Right hindlimb (tissue), 1 donor: ENCODE measurements around the gene SLC19A1.

Experiments
- DNase-seq: peaks from one replicate; pipeline ENCODE4 v3.0.0-alpha.2; 2018

SLC19A1 gene

DNA sequence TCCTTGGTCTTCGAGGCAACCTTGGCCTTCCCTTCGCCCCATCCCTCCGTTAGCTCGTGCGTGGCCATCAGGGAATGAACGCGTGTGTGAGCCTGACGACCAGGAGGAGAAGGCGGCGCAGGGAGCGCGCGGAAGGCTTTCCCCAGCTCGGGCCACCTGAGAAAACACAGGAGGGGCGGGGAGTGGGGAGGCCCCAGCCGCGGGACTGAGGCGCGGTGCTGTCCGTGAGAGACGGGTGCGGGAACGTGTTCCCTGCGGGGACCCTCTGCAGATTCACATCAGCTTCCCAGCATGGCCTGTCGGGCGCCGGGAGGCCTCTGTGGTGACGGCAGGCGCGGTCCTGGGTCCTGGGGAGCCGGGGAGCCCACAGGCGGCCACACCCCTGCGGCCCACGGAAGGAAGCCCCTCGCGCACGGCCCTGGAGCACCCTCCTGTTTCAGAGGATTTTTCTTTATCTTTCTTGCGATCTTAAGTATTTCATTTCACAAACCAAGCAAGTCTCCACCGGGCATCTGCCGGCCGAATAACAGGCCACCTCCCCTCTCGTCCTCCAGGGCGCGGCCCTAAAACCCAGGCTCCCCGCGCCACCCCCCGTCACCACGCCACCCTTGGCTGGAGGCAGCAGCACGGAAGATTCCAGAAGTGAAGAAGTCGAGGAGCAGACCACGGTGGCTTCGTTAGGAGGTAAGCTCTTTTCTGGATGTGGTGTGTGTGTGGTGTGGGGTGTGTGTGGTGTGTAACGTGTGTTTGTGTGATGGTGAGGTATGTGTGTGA lies 66.3 kb downstream of the SLC19A1 start:
- DNase-seq = no peak

DNA sequence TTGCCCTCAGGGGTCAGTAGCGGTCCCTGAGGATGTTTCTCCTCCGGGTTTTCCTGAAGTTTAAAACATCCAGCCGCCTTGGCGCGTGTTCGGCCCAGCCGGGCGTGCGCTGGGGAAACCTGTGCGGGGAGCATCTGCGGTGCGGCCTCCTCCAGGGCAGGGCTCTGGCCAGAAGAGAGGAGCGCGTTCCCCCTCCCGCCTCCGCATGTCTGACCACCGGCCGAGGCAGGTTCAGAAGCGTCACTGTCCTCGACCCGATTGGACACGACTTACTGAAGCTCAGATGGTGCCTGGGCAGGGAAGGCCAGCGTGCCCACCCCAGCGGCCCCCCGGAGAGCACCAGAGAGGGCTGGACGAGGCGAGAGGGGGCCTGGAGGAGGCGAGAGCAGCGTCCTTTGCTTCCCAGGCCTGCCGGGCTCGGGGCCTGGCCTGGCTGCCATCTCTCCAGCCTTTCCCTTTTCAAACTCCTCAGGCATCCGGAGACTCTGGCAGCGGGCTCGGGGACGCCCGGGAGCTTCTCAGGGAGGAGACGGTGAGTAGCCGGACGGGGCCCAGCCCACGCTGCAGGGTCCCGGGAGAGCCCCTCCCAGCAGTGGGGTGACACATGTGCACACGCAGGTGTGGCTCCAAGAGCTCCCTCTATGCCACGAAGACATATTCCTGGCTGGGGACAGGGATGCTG lies 67.1 kb downstream of the SLC19A1 start:
- DNase-seq = no peak

GRCh38 chr21:45474323-45474950 lies 67.8 kb downstream of the SLC19A1 start:
- no peak for DNase-seq

- DNase-seq = no peak
Measured at GRCh38 chr21:45473496-45474322, 68.5 kb downstream of the SLC19A1 start.

DNA sequence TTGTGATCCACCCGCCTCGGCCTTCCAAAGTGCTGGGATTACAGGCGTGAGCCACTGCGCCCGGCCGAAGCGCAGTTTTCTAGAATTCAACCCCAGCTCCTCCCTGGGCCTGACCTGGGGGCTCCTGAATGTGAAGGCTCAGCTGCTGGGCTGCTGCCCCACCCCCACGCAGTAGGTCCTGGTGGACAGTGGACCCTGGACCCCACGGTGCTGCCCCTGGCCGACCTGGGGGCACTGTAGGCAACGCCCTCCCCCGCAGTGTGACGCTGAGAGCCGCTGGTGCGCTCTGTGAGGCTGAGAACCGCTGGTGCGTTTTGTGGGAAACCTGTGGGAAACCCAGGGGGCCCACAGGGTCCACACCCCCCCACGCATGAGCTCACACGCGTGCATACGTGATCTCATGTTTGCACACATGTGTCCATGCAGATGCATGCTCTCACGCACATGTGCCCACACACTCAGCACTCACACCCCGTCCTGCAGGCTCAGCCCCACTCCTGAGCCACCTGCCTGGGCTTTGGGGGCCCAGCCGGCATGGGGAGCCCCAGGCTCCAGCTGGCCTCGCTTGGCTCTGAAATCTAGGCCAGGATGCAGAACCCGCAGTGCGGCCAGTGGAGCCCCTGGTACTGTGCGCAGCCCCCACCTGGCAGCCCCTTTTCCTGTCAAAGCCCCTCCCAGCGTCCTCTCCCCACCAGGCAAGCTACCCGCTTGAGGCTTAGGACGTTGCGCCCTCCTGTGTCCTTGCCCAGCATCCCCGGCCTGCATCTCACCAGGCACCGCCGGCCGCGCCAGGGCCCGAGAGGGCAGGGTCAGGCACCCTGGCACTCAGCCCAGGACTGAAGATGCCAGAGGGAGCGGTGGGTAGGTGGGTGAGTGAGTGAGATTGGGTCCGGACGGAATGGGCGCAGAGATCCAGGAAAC lies 69.5 kb downstream of the SLC19A1 start:
- no peak for DNase-seq

GRCh38 chr21:45471525-45472221 lies 70.6 kb downstream of the SLC19A1 start:
- peak; percentile 90 for DNase-seq

DNA sequence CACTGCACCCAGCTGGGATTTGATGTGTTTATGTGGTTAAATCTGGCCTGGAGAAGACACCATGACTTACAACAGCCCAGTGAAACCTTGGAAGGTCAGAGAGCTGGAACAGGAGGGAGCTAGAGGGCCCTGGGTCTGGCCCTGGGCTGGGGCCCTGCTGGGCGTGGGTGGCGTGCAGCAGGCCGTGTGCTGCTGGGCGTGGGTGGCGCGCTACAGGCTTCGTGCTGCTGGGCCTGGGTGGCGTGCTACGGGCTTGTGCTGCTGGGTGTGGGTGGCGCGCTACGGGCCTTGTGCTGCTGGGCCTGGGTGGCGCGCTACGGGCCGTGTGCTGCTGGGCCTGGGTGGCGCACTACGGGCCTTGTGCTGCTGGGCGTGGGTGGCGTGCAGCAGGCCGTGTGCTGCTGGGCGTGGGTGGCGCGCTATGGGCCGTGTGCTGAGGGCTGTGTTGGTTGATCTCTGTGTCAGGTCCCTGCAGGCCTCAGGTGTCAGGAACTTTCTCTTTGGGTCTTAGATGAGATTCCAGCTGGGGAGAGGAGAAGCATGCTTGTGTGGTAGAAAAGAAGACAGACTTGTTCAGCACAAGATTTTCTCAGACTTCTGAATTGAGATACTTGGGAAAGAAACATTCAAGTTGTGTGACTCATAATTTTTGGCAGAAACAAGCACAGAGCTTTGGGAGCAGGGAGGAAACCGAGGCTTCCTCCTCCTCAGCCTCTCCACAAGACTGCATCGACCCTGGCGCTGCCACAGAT lies 71.3 kb downstream of the SLC19A1 start:
- DNase-seq = peak; percentile 58

DNA sequence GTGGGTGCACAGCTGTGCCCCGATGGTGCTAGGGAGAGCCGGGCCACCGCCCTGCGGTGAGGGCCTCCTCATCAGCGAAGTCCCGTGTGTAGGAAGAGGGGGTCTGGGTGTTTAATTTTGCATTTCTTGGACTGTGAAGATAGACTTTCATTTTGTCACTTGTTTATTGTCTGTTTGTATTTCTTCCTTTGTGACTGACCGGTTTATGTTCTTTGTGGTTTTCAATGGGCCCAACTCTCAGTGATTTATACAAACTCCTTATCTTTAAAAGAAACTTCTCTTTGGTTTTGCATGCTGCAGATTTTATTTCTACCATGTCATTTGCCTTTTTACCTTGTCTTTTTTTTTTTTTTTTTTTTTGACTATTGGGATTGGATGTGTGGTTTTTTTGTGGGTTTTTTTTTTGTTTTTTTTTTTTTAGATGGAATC lies 72.1 kb downstream of the SLC19A1 start:
- DNase-seq = no peak

GRCh38 chr21:45469273-45470086 lies 72.8 kb downstream of the SLC19A1 start:
- no peak for DNase-seq

DNA sequence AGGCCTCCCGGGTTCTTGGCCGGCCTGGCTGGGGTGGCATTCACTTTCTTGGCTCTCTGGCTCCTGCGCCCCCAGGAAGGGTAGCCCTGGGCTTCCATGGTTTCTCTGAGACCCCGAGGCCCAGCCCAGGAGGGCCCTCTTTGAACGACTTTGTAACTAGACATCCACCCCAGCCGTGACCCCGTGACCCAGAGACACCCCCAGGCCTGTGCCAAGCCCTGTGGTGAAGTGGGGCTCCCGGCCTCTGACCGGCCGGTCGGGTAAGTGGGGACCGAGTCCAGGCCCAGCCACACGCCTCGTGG lies 73.3 kb downstream of the SLC19A1 start:
- DNase-seq = no peak

GRCh38 chr21:45468051-45468970 lies 73.9 kb downstream of the SLC19A1 start:
- DNase-seq = no peak

- DNase-seq = no peak
Measured at GRCh38 chr21:45467221-45467779, 74.9 kb downstream of the SLC19A1 start.

DNA sequence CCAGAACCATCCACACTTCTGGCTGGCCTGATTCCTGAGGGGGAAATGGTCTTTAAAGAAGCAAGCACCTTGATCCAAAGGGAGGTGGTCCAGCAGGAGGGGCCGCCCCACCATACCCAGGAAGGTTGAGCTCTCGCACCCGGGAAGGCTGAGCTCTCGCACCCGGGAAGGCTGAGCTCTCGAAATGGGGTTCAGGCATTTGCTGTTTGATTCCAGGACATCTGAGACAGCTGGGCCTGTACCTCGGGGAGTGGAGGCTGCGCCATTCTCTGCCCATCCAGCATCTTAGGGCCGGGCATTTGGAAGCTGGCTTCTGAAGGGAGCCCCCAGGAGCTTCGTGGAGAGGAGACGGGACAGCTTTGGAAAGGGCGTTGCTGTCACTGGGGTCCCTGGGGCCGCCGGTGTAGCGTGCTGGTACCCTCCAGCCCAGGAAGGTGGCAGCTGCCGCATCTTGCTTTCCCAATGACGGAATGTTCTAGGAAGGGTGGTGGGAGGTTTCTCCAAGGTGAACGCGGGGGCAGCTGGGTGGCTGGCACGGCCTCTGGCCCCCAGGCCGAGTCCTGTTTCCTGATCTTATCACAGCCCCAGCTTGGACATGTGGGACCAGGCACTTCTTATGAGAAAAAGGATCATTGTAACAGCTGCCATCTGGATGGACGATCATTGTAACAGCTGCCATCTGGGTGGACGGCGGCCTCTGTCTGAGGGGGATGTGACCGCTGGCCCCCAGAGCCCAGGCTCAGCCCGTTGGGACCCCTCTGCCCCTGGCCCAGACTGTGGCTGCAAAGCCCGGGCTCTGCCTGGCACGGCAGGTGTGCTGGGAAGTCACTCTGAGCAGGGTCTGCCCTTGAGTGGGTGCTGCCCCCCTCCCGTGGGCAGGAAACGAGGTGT lies 75.7 kb downstream of the SLC19A1 start:
- DNase-seq = no peak

DNA sequence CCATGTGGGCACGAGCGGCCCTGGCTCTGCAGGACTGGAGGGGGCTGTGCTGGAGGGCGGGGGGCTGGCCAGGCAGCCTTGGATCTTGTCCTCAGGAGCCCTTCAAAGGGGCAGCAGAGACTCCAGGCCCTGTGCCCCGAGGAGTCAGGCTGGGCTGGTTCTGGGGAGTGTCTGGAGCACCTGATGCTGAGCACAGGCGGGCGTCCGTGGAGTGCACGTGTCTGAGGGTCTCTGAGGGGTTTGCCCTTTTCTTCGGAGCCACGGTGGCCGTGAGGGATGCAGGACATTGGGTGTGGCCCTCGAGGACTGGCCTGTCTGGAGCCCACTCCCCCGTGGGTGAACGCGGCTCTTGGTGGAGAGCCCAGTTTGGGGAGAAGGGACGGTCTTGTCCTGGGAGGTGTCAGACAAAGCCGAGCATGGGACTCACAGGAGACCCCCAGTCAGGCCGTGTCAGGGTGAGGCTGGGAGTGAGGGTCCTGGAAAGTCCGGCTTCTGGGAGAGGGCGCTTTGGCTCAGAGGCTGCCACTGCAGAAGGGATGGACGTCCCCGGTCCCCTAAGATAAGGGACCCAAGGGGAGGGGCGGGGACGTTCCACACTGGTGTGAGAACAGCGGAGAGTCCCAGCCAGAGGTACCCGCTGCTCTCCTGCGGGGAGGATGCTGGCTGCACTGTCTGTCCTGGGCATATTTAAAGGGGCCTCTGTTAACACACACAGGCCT lies 76.5 kb downstream of the SLC19A1 start:
- DNase-seq = no peak

GRCh38 chr21:45465105-45465504 lies 77.1 kb downstream of the SLC19A1 start:
- DNase-seq = no peak

GRCh38 chr21:45464309-45464708 lies 77.9 kb downstream of the SLC19A1 start:
- no peak for DNase-seq

DNA sequence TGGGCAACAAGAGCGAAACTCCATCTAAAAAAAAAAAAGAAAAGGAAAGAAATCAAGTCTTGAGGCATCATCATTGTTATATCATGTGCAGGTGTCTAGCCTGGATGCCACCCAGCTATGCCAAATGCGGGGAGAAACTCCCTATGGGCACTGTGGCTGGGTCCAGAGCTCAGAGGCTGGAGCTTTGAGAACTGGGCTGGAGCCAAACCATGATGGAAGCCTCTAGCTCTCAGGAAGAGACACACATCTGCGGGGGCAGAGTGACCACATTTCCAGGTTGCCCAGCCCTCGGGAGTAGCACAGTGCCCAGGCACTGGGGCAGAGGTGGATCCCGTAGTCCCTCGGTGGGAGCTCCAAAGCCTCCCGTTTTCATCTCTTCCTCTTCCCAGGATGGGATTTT lies 78.4 kb downstream of the SLC19A1 start:
- DNase-seq = no peak
